Measurements from ENCODE around the gene FBXO31.
A peak's percentile ranks its signal among the peaks of the same experiment; 100 is the strongest.

The FBXO31 gene

DNA sequence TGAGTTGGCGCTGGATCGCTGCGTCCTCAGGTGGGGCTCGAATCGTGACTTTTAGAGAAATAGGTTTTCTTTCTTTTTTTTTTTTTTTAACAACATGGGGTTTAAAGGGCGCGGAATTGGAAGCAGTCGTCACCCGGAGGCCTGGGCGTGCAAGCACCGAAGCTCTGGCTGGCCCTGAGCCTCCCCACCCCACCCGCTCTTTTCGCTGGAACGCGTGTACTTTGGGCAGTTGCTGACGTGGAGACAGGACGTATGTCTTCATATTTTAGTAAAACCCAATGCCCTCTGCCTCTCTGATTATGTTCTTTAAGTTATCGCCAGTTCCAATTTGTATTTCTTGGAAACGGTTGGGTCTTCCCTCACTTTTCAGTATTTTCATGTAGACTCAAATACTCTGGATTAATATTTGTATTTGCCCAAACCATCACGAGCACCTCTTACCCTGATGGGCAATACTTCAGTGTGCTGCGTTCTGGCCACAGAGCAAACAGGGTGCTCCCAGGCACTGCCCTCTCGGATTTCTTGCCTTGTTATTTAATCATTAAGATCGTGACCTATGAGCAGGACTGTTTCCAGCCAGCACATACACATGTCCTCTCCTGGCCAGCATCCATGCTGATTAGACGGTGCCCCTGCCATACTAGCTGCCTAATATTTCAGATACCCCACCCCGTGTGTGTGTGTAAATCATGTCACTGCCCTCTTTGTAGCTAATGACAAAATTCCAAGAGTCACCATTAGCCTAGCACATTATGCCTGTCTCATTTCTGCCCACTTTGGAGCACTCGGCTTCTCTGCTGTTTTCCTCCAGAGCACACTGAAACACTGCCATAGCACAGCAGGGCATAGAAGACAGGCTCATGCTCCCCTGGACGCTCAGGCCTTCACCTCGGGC, 65.6 kb downstream of the FBXO31 start:
- Histone ChIP-seq H3K27me3 (ENCODE audit: insufficient read depth, low read length) (no peaks in the 10 kb centered on the region), H3K4me1 (ENCODE audit: control insufficient read depth, insufficient read depth, low read length, unreplicated experiment) (peaks cover 13% of the 10 kb centered on the region), H3K27ac (ENCODE audit: low read depth, low read length) (peak overlapping the region; percentile 85), H3K36me3 (ENCODE audit: insufficient read depth, low read length) (no peaks in the 10 kb centered on the region), H3K4me3 (ENCODE audit: low read depth, low read length) (peak overlapping the region; percentile 99), H2AFZ (ENCODE audit: low read length, unreplicated experiment) (peak overlapping the region; percentile 83), H3K79me2 (ENCODE audit: control insufficient read depth, insufficient read depth, low read length, unreplicated experiment) (peaks cover 22% of the 10 kb centered on the region)

DNA sequence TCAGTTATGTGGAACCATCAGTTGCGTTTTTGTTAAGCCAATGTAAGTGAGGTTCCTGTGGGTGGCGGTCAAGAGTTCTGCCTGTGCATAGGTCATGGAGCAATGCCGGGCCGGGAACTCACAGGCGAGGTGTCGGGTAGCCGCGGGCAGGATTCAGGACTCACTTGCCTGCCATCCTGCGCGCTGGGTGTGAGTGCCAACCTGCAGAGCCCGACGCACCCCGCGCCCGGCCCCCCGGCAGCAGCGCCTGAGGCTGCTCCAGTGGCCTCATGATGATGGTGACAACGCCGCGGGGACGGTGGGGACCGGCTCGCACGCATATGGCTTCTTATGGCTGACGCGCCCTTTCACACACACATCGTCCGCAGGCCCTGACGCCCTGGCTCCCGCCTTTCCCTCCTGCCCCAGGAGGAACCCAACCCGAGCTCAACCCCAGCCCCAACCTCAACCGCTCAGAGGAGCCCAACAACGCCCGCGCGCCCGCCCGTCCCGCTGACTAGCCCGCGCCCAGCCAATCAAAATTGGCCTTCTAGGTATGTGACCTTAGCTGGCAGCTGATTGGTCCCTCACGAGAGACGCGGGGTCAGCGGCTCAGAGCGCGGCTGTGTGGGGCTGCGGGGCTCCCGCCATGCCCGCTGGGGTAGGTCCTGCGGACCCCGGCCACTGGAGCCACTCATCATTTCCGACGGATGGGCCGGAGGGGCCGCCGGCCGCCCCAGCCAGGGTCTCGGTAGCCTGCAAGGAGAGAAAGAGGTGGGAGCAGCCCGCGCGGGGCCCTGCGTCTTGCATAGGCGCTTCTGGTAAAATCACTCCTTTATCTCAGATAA, 66.4 kb downstream of the FBXO31 start, which contains the start of gene C16orf95:
C16orf95 (minus strand) TSS at position 470 of the 827 bp plus-strand sequence; CDS start at position 320, 150 bp downstream.
- Histone ChIP-seq H2AFZ (ENCODE audit: low read length, unreplicated experiment) (peak within 1 kb of the TSS; percentile 83), H3K27ac (ENCODE audit: low read depth, low read length) (peak within 1 kb of the TSS; percentile 85), H3K4me3 (ENCODE audit: low read depth, low read length) (peak within 1 kb of the TSS; percentile 99), H3K79me2 (ENCODE audit: control insufficient read depth, insufficient read depth, low read length, unreplicated experiment) (peaks cover 22% of the 10 kb centered on the region), H3K4me1 (ENCODE audit: control insufficient read depth, insufficient read depth, low read length, unreplicated experiment) (peaks cover 13% of the 10 kb centered on the region), H3K27me3 (ENCODE audit: insufficient read depth, low read length) (no peaks in the 10 kb centered on the region), H3K36me3 (ENCODE audit: insufficient read depth, low read length) (no peaks in the 10 kb centered on the region)

DNA sequence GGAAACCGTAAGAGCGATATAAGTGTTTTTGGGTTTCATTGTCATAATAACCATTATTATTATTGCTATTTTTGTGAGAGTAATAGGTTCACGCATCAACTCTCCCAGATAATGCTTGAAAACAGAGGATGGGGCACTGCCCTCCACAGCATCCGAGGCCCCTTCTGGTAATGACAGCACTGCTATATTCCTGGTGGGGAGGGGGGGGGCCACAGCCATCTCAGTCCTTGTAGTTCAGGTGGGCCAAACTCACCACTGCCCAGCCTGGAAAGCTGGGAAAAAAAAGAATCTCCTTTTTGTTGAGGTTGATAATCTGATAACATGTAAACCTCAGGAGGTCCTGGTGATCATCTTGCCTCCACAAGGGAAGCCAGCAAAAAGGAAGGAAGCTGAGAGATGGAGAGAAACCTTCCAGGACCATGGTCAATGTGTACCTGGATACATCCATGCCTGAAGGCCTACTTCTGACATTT, 67.1 kb downstream of the FBXO31 start:
- peak overlapping the region; percentile 85 for H3K27ac ChIP-seq (ENCODE audit: low read depth, low read length)
- H3K36me3 ChIP-seq (ENCODE audit: insufficient read depth, low read length): no peaks in the 10 kb centered on the region
- peak overlapping the region; percentile 99 for H3K4me3 ChIP-seq (ENCODE audit: low read depth, low read length)
- H3K4me1 ChIP-seq (ENCODE audit: control insufficient read depth, insufficient read depth, low read length, unreplicated experiment): peaks cover 13% of the 10 kb centered on the region
- H2AFZ ChIP-seq (ENCODE audit: low read length, unreplicated experiment): peak overlapping the region; percentile 76
- no peaks in the 10 kb centered on the region for H3K27me3 ChIP-seq (ENCODE audit: insufficient read depth, low read length)
- peaks cover 22% of the 10 kb centered on the region for H3K79me2 ChIP-seq (ENCODE audit: control insufficient read depth, insufficient read depth, low read length, unreplicated experiment)

DNA sequence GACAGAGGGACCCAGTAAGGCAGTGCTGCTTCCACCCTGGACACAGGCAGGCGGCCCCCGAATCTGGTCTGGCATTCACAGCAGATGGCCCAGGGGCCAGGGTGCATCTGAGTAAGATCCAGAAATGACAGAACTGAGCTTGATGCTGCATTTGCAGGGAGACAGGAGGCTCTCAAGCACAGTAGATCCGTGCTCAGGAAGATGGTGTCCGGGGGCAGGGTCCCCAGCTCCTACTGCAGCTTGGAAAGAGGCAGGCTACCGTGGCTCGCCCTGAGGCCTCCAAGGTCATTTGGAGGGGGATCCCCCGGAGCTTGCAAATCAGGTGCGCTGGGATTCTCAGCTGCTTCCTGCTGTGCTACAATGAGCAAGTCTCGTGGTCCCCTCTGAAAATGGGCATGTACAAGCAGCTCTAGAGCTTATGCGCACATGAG, 68.6 kb downstream of the FBXO31 start:
- H3K4me3 ChIP-seq (ENCODE audit: low read depth, low read length): no peak overlapping the region
- H3K27me3 ChIP-seq (ENCODE audit: insufficient read depth, low read length): no peaks in the 10 kb centered on the region
- H3K4me1 ChIP-seq (ENCODE audit: control insufficient read depth, insufficient read depth, low read length, unreplicated experiment): peaks cover 13% of the 10 kb centered on the region
- no peaks in the 10 kb centered on the region for H3K36me3 ChIP-seq (ENCODE audit: insufficient read depth, low read length)
- H2AFZ ChIP-seq (ENCODE audit: low read length, unreplicated experiment): no peak overlapping the region
- H3K27ac ChIP-seq (ENCODE audit: low read depth, low read length): no peak overlapping the region
- peaks cover 22% of the 10 kb centered on the region for H3K79me2 ChIP-seq (ENCODE audit: control insufficient read depth, insufficient read depth, low read length, unreplicated experiment)

DNA sequence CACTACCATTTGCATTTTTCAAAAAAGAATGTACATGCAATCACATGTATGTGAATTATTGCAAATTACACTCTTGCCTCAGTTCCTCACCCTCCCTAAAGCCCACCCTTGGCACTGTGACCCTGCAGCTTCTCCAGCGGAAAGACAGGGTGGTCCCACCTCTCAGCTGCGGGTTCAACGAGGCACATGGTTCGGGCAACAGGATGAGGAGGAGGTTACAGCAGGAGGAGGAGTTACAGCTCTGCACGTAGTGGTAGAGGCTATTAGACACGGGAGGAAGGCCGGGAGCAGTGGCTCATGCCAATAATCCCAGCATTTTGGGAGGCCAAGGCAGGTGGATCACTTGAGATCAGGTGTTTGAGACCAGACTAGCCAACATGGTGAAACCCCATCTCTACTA, 71.6 kb downstream of the FBXO31 start:
- no peak overlapping the region for H3K27ac ChIP-seq (ENCODE audit: low read depth, low read length)
- H2AFZ ChIP-seq (ENCODE audit: low read length, unreplicated experiment): no peak overlapping the region
- H3K4me1 ChIP-seq (ENCODE audit: control insufficient read depth, insufficient read depth, low read length, unreplicated experiment): peaks cover 4% of the 10 kb centered on the region
- H3K79me2 ChIP-seq (ENCODE audit: control insufficient read depth, insufficient read depth, low read length, unreplicated experiment): no peaks in the 10 kb centered on the region
- no peaks in the 10 kb centered on the region for H3K27me3 ChIP-seq (ENCODE audit: insufficient read depth, low read length)
- H3K4me3 ChIP-seq (ENCODE audit: low read depth, low read length): no peak overlapping the region
- H3K36me3 ChIP-seq (ENCODE audit: insufficient read depth, low read length): peaks cover 7% of the 10 kb centered on the region; the same call in 1 of the 2 replicates

DNA sequence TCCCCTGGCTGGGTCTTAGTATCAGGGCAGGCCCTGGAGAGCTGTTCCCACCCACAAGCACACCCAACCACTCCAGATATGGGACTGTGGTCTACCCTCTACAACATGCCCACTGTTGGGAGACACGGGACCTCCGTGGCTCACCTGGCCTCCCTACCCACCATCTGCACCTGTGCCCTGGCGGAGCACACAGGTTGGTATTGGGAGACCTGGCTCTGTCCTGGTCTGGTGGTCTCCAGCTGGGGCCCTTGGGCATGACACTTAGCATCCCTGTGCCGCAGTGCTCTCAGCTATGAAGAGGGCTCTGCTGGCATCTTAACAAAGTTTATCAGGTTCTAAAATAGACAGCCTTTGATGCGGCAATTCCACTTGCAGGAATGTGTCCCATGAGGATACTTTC, 72.2 kb downstream of the FBXO31 start:
- H2AFZ ChIP-seq (ENCODE audit: low read length, unreplicated experiment): no peak overlapping the region
- H3K27me3 ChIP-seq (ENCODE audit: insufficient read depth, low read length): no peaks in the 10 kb centered on the region
- no peaks in the 10 kb centered on the region for H3K79me2 ChIP-seq (ENCODE audit: control insufficient read depth, insufficient read depth, low read length, unreplicated experiment)
- peaks cover 7% of the 10 kb centered on the region; the same call in 1 of the 2 replicates for H3K36me3 ChIP-seq (ENCODE audit: insufficient read depth, low read length)
- H3K27ac ChIP-seq (ENCODE audit: low read depth, low read length): no peak overlapping the region
- peaks cover under 1% of the 10 kb centered on the region for H3K4me1 ChIP-seq (ENCODE audit: control insufficient read depth, insufficient read depth, low read length, unreplicated experiment)
- no peak overlapping the region for H3K4me3 ChIP-seq (ENCODE audit: low read depth, low read length)

DNA sequence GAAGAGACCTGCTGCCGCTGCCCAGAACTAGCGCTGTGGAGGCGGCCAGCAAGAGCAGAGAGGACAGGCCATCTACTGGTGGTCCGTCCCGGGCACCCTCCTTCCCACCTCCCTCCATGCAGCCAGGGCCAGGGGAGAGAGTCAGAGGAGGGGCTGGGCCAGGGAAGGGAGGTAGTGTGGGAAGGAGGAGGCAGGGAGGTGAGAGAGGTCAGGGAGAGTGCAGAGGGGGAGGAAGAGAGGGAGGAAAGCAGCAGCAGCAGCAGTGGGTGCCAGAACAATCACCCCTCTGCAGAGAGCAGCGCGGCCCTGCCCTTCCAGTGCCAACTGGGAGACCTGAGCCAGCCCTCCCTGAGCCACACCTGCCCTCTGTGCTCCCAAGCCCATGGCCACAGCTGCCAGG, 73.0 kb downstream of the FBXO31 start:
- H3K79me2 ChIP-seq (ENCODE audit: control insufficient read depth, insufficient read depth, low read length, unreplicated experiment): no peaks in the 10 kb centered on the region
- no peak overlapping the region for H3K4me3 ChIP-seq (ENCODE audit: low read depth, low read length)
- no peak overlapping the region for H2AFZ ChIP-seq (ENCODE audit: low read length, unreplicated experiment)
- H3K27ac ChIP-seq (ENCODE audit: low read depth, low read length): no peak overlapping the region
- H3K36me3 ChIP-seq (ENCODE audit: insufficient read depth, low read length): peaks cover 7% of the 10 kb centered on the region; the same call in 1 of the 2 replicates
- no peaks in the 10 kb centered on the region for H3K4me1 ChIP-seq (ENCODE audit: control insufficient read depth, insufficient read depth, low read length, unreplicated experiment)
- H3K27me3 ChIP-seq (ENCODE audit: insufficient read depth, low read length): no peaks in the 10 kb centered on the region

DNA sequence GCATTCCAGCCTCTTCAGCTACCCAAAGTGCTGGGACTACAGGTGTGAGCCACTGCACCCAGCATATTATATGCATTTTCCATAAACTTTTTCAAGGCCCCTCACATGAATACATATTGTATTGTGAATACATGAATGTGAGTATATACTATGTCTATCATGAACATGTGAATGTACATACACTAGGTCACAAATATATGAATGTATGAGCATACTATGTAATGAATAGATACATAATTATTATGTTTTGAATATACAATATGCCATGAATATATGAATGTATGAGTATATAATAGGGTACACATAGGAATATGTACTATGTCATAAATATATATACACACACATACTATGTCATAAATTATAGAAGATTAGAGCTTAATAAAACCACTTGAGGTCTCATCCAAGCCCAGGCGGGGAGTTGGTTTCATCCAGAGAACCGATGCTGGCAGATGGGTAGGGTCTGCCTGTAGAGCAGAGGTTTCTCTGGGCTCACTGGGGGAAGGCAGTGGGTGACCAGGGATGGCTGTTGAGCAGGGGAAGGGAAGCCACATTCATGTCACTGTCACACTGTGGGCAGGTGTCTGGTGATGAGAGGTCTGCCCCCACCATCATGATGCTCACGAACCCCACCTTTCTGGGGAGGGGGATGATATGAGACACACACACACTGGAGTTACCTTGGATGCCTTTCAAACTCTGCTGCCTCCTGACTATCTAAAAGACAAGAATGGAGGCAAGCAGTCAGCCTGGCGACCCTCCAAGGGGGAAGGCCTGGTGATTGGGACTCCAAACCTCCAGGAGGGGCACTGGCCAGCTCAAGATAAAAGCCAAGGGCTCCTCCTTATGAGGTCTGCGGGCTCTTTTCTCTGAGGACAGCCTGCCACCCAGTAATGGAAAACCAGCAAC, 73.7 kb downstream of the FBXO31 start:
- Histone ChIP-seq H3K27ac (ENCODE audit: low read depth, low read length) (no peak overlapping the region), H3K36me3 (ENCODE audit: insufficient read depth, low read length) (peaks cover 7% of the 10 kb centered on the region; the same call in 1 of the 2 replicates), H2AFZ (ENCODE audit: low read length, unreplicated experiment) (no peak overlapping the region), H3K79me2 (ENCODE audit: control insufficient read depth, insufficient read depth, low read length, unreplicated experiment) (no peaks in the 10 kb centered on the region), H3K4me3 (ENCODE audit: low read depth, low read length) (no peak overlapping the region), H3K4me1 (ENCODE audit: control insufficient read depth, insufficient read depth, low read length, unreplicated experiment) (no peaks in the 10 kb centered on the region), H3K27me3 (ENCODE audit: insufficient read depth, low read length) (no peaks in the 10 kb centered on the region)

DNA sequence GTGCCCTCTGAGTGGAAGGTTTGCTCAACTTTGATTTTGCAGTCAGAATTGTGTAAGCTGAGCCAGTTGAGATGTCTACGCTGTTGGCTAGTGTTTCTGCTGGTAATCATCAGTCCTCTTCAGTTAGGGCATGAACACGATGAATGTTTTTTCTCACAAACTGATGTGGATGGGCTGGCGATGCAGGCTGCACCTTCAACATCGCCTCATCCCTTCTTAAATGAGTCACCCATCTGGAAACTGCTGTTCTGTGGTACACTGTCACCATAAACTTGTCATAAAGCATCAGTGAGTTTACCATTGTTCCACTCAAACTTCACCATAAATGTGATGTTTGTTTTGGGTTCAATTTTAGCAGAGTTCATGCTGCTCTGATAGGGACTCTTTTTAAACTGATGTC, 74.8 kb downstream of the FBXO31 start:
- H3K27me3 ChIP-seq (ENCODE audit: insufficient read depth, low read length): no peaks in the 10 kb centered on the region
- no peak overlapping the region for H2AFZ ChIP-seq (ENCODE audit: low read length, unreplicated experiment)
- no peak overlapping the region for H3K4me3 ChIP-seq (ENCODE audit: low read depth, low read length)
- H3K4me1 ChIP-seq (ENCODE audit: control insufficient read depth, insufficient read depth, low read length, unreplicated experiment): no peaks in the 10 kb centered on the region
- H3K36me3 ChIP-seq (ENCODE audit: insufficient read depth, low read length): peaks cover 7% of the 10 kb centered on the region; the same call in 1 of the 2 replicates
- H3K27ac ChIP-seq (ENCODE audit: low read depth, low read length): no peak overlapping the region
- no peaks in the 10 kb centered on the region for H3K79me2 ChIP-seq (ENCODE audit: control insufficient read depth, insufficient read depth, low read length, unreplicated experiment)

DNA sequence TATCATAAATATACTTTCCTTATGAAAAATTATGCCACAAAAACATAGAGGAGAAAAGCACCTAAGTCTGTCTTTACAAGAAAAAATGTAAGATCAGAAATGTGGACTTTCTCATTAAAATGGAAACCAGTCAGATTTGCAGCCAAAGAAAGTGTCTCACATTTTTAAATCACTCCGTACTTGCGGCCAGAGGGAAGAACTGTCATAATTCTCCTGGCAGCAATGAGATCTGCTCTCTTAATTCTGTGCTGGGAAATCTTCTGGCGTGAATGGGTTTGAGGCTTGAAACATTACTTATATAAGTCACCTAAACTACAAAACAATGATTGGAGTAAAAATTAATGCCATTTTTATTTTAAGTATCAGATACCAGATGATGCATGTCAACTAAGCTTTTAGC, 77.1 kb downstream of the FBXO31 start:
- Histone ChIP-seq H3K36me3 (ENCODE audit: insufficient read depth, low read length) (peaks cover 7% of the 10 kb centered on the region; the same call in 1 of the 2 replicates), H2AFZ (ENCODE audit: low read length, unreplicated experiment) (no peak overlapping the region), H3K27ac (ENCODE audit: low read depth, low read length) (no peak overlapping the region)

More for the DNA sequence above, 77.1 kb downstream of the FBXO31 start:
- Histone ChIP-seq H3K79me2 (ENCODE audit: control insufficient read depth, insufficient read depth, low read length, unreplicated experiment) (no peaks in the 10 kb centered on the region), H3K4me1 (ENCODE audit: control insufficient read depth, insufficient read depth, low read length, unreplicated experiment) (no peaks in the 10 kb centered on the region), H3K27me3 (ENCODE audit: insufficient read depth, low read length) (no peaks in the 10 kb centered on the region), H3K4me3 (ENCODE audit: low read depth, low read length) (no peak overlapping the region)
